Activated CD4-positive, alpha-beta T cell treated with anti-CD3 and anti-CD28 coated beads for 36 hours (primary cell): Measurements from ENCODE around the gene HIRA. TPM values are rescaled to one million over a fixed set of nuclear protein-coding genes. Genes with fewer than 3 reads are reported as not detected.
"Not testable (repeated sequence)": the region's sequence is repeated elsewhere in the genome, so short reads cannot be mapped to it uniquely, and the experiment has no call there.

Experiments used
- ATAC-seq: fragments of 200-7000 bp; cut with Tn5 transposase; one replicate; pipeline ENCODE4 v1.10.0; 2021; ENCODE audit warnings: mild to moderate bottlenecking, moderate library complexity
- CTCF ChIA-PET: fragments of 350-600 bp; sonication (Branson Sonifier 250); formaldehyde crosslinking; loops from one replicate; lab custom pipeline; 2021; ENCODE audit warnings: antibody characterized with exemption; lab: Charles Lee
- POLR2A ChIA-PET: fragments of 350-600 bp; sonication (Branson Sonifier 250); formaldehyde crosslinking; loops from one replicate; lab custom pipeline; 2021; ENCODE audit warnings: antibody characterized with exemption, inconsistent platforms; lab: Charles Lee
- DNase-seq: peaks from one replicate; pipeline ENCODE4 v3.0.0-alpha.2; 2020
- H3K27ac Mint-ChIP-seq: one replicate; pipeline ENCODE4 v1.8.0; 2021; ENCODE audit warnings: mixed read lengths
- H3K27me3 Mint-ChIP-seq: one replicate; pipeline ENCODE4 v1.8.0; 2021; ENCODE audit warnings: mixed read lengths
- H3K36me3 Mint-ChIP-seq: one replicate; pipeline ENCODE4 v1.8.0; 2021; ENCODE audit warnings: low read depth, mixed read lengths
- H3K4me1 Mint-ChIP-seq: one replicate; pipeline ENCODE4 v1.8.0; 2021; ENCODE audit warnings: mixed read lengths
- H3K4me3 Mint-ChIP-seq: one replicate; pipeline ENCODE4 v1.8.0; 2021; ENCODE audit warnings: mild to moderate bottlenecking, moderate library complexity, mixed read lengths
- H3K9me3 Mint-ChIP-seq: one replicate; pipeline ENCODE4 v1.8.0; 2021; ENCODE audit warnings: low read depth, mixed read lengths
- intact Hi-C, 2 experiments: fragments of 100-400 bp; cut with DNase I in 1 of 2; cut with micrococcal nuclease in 1 of 2; formaldehyde crosslinking; loops; one replicate each; pipeline versions ENCODE4 v1.14.2 to v1.15.1; 2022 to 2024; cut with DNase I, micrococcal nuclease
- total RNA-seq, 2 experiments: library from RNA; stranded (reverse); gene quantifications; one replicate each; pipeline ENCODE4 v1.2.3, GENCODE V29; 2021

Gene HIRA
- total RNA-seq, 2 experiments from 2014 or later = 25.5 to 31.2 TPM

DNA sequence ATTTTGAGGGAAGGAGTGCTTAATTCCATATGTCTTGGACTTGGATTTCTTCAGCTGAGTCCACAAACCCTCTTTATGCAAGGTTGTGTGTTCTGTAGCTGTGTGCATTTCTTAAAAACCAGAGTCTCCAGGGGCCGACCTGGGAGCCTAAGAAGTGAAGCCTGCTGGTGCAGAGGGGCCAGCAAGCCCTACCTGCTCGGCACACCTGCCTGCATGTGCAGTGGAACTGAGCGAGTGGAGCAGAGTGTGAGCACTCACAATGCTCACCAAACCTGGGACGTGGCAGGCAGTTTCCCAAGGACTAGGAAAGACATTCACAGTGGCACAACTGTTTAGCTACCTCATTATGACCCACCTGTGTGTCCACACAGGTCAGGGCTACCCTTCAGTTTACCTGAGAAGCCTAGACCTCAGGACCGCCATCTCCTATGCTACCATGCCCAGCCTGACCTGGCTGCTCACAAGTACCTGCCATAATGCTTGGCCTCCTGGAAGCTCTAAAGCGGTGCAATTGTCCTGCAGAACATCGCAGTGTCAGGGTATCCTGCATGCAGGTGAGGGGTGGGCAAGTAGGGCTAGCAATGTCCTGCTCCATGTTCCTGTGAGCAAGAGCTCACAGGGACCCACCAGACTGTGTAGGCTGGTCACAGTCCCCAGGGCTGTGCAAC, 12.1 kb upstream of the HIRA start:
- Mint-ChIP-seq H3K27me3 (no peaks in the 10 kb centered on the region), H3K4me3 (no peak overlapping the region), H3K27ac (no peak overlapping the region), H3K4me1 (peaks cover 27% of the 10 kb centered on the region), H3K9me3 (no peaks in the 10 kb centered on the region), H3K36me3 (peaks cover 25% of the 10 kb centered on the region)
- ChIA-PET POLR2A (interaction anchor here (0.5 to 1.8 kb wide), 2 partner anchors 10 to 12 kb away, joined by 7 to 8 read pairs; partner anchors contain the start of gene HIRA), CTCF (interaction anchor here (0.6 kb wide), 1 partner anchor 128 kb away, joined by 3 read pairs; no protein-coding TSS in a partner anchor)
- DNase-seq (no peak), ATAC-seq (no peak)
- intact Hi-C loops = no loop called here

DNA sequence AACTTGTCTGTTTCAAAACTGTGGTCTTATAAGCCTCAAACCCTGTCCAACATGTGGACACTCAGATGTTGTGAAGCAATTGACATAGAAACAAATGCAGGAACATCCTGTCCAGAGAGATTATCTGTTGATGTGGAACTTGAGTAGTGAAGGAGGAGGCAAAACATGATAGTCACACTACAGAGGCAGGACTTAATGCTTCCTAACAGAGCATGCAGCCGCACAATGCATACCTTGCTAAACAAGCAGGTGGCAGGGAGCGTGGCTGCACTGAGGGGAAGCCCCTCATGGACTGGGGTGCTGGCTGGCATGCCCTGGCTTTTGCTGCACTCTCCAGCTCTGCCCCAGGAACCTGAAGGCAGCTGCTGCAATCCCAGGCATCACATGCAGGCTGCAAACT, 10.6 kb upstream of the HIRA start:
- ATAC-seq = no peak

DNA sequence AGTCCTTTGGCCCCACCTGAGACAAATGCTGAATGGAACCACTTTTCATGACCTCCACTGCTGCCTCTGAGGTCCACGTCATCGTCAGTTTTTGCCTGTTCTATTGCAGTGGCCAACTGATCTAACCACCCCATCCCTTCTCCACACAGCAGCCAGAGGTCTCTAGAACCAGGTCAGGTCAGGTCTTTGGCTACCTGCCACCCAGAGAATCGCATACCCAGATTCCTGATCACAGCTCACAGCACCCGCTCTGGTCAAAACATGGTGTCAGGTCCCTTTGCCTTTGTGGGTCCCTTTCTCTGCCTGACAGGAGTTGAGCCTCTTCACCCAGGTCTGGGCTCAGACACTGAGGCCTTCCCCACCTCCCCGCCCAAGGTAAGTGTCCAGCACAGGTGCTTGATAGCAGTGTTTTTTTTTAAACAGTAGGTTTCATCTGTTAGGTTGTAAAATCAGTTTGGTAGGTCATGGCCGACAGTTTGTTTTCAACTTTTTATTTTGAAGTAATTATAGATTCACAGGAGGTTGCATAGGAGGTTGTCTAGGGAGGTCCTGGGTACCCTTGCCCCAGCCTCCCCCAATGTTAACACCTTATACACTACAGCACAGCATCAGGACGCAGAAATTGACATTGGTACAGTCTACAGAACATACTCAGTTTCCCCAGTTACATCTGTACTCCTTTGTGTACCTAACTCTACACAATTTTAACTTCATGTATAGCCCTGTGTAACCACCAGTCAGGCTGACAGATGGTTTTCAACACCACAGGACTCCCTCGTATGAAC, 9.1 kb upstream of the HIRA start:
- Mint-ChIP-seq H3K36me3 (peaks cover 19% of the 10 kb centered on the region), H3K4me1 (peaks cover 10% of the 10 kb centered on the region), H3K27me3 (no peaks in the 10 kb centered on the region), H3K27ac (peak overlapping the region; percentile 43), H3K4me3 (no peak overlapping the region), H3K9me3 (no peaks in the 10 kb centered on the region)
- DNase-seq (no peak), ATAC-seq (no peak)
- POLR2A ChIA-PET = interaction anchor here (0.7 kb wide), 1 partner anchor 39 kb away, joined by 4 read pairs; no protein-coding TSS in a partner anchor
- intact Hi-C loops = no loop called here
- CTCF ChIA-PET = no interaction called here

More for the DNA sequence above, 10.6 kb upstream of the HIRA start:
- Mint-ChIP-seq H3K36me3 (peaks cover 28% of the 10 kb centered on the region), H3K4me3 (no peak overlapping the region), H3K4me1 (peaks cover 20% of the 10 kb centered on the region), H3K27ac (no peak overlapping the region), H3K9me3 (no peaks in the 10 kb centered on the region), H3K27me3 (no peaks in the 10 kb centered on the region)
- DNase-seq = no peak
- POLR2A ChIA-PET = no interaction called here
- intact Hi-C loops = no loop called here
- CTCF ChIA-PET = interaction anchor here (0.8 to 1.3 kb wide), 2 partner anchors 8 to 11 kb away, joined by 3 to 4 read pairs; no protein-coding TSS in a partner anchor

DNA sequence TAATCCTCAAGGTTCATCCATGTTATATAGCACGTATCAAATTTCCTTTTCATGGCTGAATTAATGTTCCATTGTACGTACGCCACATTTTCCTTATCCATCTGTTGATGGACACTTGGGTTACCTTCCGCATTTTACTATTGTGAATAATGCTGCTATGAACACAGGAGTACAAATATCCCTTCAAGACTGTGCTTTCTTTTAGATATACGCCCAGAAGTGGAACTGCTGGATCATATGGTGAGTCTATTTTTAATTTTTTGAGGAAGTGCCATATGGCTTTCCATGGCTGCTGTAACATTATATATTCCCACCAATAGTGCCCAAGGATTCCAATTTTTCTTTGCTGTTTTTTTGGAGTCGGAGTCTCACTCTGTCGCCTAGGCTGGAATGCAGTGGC, 6.8 kb upstream of the HIRA start:
- no peak for ATAC-seq
- no peak overlapping the region for H3K27ac Mint-ChIP-seq
- ChIA-PET POLR2A (interaction anchor here (0.6 kb wide), 1 partner anchor 1080 kb away, joined by 6 read pairs; no protein-coding TSS in a partner anchor), CTCF (no interaction called here)
- no peak overlapping the region for H3K4me3 Mint-ChIP-seq
- no peaks in the 10 kb centered on the region for H3K9me3 Mint-ChIP-seq
- no peak for DNase-seq
- intact Hi-C loops = no loop called here
- H3K36me3 Mint-ChIP-seq = peaks cover 20% of the 10 kb centered on the region
- peaks cover 11% of the 10 kb centered on the region for H3K4me1 Mint-ChIP-seq
- no peaks in the 10 kb centered on the region for H3K27me3 Mint-ChIP-seq

DNA sequence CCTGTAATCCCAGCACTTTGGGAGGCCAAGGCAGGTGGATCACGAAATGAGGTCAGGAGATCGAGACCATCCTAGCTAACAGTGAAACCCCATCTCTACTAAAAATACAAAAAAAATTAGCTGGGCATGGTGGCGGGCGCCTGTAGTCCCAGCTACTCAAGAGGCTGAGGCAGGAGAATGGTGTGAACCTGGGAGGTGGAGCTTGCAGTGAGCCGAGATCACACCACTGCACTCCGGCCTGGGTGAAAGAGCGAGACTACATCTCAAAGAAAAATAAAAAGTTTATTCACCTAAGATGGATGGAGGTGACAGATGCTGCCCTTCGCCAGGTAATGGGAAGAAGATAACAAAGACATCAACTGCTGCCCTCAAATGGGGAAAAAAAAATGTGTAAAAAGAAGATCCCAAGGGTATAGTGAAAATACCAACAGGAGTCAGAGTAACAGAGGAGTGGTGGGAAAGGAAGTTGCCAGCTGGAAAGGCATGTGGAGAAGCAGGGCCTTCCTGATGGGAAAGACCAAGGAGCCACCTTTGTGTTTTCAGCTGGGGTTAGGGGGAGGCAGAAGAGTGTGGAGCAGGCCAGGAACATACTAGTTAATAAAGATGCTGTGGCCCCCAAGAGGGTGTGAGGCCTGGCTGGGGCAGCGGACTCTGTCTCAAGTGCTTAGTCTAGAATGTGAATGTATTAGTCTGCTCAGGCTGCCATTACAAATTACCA, 5.1 kb upstream of the HIRA start:
- intact Hi-C loops, H3K4me3 Mint-ChIP-seq, ATAC-seq, H3K27me3 Mint-ChIP-seq, DNase-seq, H3K27ac Mint-ChIP-seq, H3K9me3 Mint-ChIP-seq: not testable (repeated sequence)
- POLR2A ChIA-PET = interaction anchor here (0.9 kb wide), 1 partner anchor 12 kb away, joined by 5 read pairs; no protein-coding TSS in a partner anchor
- CTCF ChIA-PET = interaction anchor here (0.7 to 1.3 kb wide), 3 partner anchors 9 to 674 kb away, joined by 3 read pairs; partner anchors contain the start of gene C22orf39
- Mint-ChIP-seq H3K4me1 (peaks cover 18% of the 10 kb centered on the region), H3K36me3 (peaks cover 17% of the 10 kb centered on the region)

DNA sequence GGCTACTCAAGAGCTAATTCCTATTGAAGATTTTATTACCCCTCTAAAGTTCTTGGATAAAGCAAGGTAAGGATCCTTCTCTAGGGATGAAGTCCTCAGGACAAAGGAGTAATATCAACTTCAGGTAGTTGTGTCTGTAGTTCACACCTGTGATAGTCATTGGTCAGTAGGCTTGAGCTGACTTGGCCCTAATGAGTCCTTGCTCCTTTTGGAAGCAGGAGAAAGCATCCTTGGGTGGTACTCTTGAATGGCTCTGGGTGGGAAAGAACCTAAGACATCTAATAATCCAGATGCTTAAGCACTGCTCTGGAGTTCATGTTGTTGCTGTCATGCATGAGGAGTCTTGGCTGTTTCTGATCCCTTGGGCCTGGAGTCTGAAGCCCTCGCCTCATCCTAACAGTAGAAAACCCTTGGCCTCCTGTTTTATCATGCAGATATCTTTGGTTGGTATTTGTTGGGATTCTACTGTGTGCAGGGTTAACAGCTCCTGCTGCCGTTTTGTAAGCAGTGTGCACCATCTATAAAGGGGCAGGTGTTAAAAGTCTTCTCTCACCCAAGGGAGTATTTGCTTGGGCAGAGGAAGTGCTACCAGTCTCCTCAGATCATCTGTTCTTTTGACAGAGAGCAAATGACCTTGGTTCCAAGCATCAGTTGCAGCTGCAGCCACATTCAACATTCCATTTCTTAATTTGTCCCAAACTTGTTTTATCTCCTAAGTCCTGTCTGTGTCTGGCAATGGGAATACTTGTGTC, 3.5 kb upstream of the HIRA start:
- DNase-seq (no peak), ATAC-seq (no peak)
- POLR2A ChIA-PET = interaction anchor here (0.6 kb wide), 1 partner anchor 10 kb away, joined by 3 read pairs; no protein-coding TSS in a partner anchor
- Mint-ChIP-seq H3K9me3 (no peaks in the 10 kb centered on the region), H3K4me1 (peaks cover 24% of the 10 kb centered on the region), H3K27ac (no peak overlapping the region), H3K4me3 (no peak overlapping the region), H3K36me3 (peaks cover 19% of the 10 kb centered on the region), H3K27me3 (no peaks in the 10 kb centered on the region)
- CTCF ChIA-PET = interaction anchor here (1.0 kb wide), 1 partner anchor 10 kb away, joined by 3 read pairs; no protein-coding TSS in a partner anchor
- intact Hi-C loops = loop anchor here in 1 of 2 experiments (5.0 kb wide), 1 partner anchor 258 kb away; the partner anchor contains the start of gene SLC25A1

DNA sequence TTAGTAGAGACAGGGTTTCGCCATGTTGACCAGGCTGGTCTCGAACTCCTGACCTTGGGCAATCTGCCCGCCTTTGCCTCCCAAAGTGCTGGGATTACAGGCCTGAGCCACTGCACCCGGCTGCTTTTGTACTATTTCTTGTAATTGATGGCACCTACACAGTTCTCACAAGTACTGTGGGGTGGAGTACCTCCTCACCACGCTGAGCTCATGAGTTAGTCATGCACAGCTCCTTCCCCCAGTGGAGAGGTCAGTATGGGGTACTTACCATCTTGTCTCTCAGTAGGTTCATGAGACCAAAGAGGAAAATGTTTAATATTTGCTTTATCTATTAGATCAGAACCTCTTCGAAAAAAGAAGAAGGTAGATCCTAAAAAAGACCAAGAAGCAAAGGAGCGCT, 2.9 kb upstream of the HIRA start:
- ATAC-seq = no peak
- H3K36me3 Mint-ChIP-seq = peaks cover 22% of the 10 kb centered on the region

DNA sequence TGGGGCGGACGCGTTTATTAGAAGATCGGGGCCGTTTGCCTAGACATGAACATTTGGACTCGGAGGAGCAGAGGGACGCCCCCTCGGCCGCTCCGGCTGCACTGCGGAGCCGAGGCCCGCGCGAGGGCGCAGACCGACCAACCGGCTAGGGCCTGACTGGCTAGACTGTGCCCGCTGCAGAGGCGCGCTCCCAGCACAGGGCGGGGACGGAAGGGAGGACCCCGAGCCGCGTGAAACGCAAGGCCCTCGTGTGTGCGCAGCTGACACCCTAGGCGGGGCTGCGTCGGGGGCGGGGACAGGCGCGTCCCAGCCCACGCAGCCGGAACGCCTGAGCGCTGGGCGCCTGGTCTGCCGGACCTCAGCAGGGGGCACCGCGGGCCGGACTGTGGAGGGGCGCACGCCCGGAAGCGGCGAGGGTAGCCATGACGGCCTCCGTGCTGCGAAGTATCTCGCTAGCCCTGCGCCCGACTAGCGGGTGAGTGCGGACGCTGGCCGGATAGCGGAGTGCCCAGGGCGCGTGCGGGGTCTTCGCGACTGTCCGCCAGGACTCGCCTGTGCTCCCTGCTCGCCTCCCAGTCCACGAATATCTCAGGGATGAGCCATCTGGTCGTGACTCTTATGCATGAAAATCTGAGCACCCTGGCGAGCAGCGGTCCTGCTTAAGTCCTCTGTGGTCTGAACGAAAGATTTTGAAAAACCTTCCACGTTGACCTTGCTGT, 759 bp upstream of the HIRA start, which contains the start of gene MRPL40:
MRPL40 (plus strand) TSS at position 413 of the 719 bp plus-strand sequence; CDS start at position 423, 10 bp downstream.
- Mint-ChIP-seq H3K4me3 (peak within 1 kb of the TSS; percentile 75), H3K36me3 (peaks cover 24% of the 10 kb centered on the region), H3K9me3 (no peaks in the 10 kb centered on the region), H3K27ac (peak within 1 kb of the TSS; percentile 96), H3K4me1 (peaks cover 43% of the 10 kb centered on the region), H3K27me3 (no peaks in the 10 kb centered on the region)
- ATAC-seq (peak; percentile 86), DNase-seq (peak; percentile 94)
- POLR2A ChIA-PET = interaction anchor here (0.6 to 1.8 kb wide), 5 partner anchors 13 to 47 kb away, joined by 3 to 8 read pairs (median 5); partner anchors contain the start of genes C22orf39 and CDC45
- CTCF ChIA-PET = interaction anchor here (1.0 kb wide), 2 partner anchors 46 to 52 kb away, joined by 3 read pairs; no protein-coding TSS in a partner anchor
- intact Hi-C loops = loop anchor here (1.0 to 5.0 kb wide), 8 partner anchors 15 to 685 kb away; partner anchors contain the start of genes C22orf39 (in 2 of the 2), CDC45 (in 2 of the 2), SLC25A1 (in 2 of the 2) and UFD1 (in 2 of the 2)

More for the DNA sequence above, 2.9 kb upstream of the HIRA start:
- H3K9me3 Mint-ChIP-seq = no peaks in the 10 kb centered on the region
- no peak overlapping the region for H3K4me3 Mint-ChIP-seq
- no peak for DNase-seq
- POLR2A ChIA-PET = interaction anchor here (0.6 kb wide), 1 partner anchor 53 kb away, joined by 3 read pairs; no protein-coding TSS in a partner anchor
- CTCF ChIA-PET = interaction anchor here (0.7 to 1.0 kb wide), 3 partner anchors 8 to 12 kb away, joined by 3 to 4 read pairs (median 4); no protein-coding TSS in a partner anchor
- intact Hi-C loops = loop anchor here in 1 of 2 experiments (5.0 kb wide), 1 partner anchor 257 kb away; the partner anchor contains the start of gene SLC25A1
- peaks cover 30% of the 10 kb centered on the region for H3K4me1 Mint-ChIP-seq
- H3K27me3 Mint-ChIP-seq = no peaks in the 10 kb centered on the region
- H3K27ac Mint-ChIP-seq = peak overlapping the region; percentile 35

DNA sequence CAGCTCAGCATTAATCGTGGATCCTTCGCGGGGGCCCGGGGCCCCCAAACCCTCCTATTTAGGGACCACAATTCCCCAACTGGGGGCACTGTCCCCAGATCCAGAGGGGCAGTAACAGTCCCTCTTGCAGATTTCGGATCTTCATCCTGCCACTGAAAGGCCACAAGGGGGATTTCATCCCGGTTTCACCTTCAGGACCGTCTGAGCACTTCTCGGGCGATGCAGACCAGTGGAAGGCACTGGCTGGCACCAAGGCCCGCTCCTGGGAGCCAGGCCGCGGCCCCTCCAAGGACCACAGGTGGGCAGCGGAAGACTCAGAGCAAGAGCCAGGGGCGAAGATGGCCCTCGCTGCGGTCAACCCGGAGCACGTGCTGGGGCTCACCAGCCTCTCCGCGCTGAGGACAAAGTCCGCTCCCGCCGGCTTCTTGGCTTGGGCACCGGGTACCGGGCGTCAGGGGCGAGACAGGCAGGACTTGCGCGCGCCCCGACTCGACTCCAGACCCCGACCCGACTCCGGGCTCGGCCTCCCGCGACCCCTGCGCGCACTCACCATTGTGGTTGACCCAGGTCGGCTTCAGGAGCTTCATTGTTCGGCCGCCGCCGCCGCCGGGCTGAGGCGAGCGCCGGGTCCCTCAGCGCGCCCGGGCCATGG, 517 bp downstream of the HIRA start:
- Mint-ChIP-seq H3K4me3 (peak overlapping the region; percentile 75), H3K36me3 (peaks cover 25% of the 10 kb centered on the region), H3K27ac (peak overlapping the region; percentile 86), H3K27me3 (no peaks in the 10 kb centered on the region), H3K4me1 (peaks cover 54% of the 10 kb centered on the region), H3K9me3 (no peaks in the 10 kb centered on the region)
- CTCF ChIA-PET = interaction anchor here (0.5 to 1.1 kb wide), 4 partner anchors 11 to 47 kb away, joined by 3 read pairs; no protein-coding TSS in a partner anchor
- intact Hi-C loops = loop anchor here (1.0 to 5.0 kb wide), 2 partner anchors 254 to 287 kb away; partner anchors contain the start of genes ESS2 (in 1 of the 2) and SLC25A1 (in 1 of the 2)
- DNase-seq (peak; percentile 45), ATAC-seq (no peak)
- POLR2A ChIA-PET = interaction anchor here (0.6 to 1.8 kb wide), 6 partner anchors 8 to 49 kb away, joined by 3 to 8 read pairs (median 4); partner anchors contain the start of genes C22orf39 and CDC45
